WTC11 (cell line): ENCODE data around the gene GCA.

Experiments used
- ATF2 ChIP-seq: sonication (generic); formaldehyde crosslinking; IDR thresholded peaks from 2 replicates; pipeline ENCODE4 v1.8.1; 2022; ENCODE audit warnings: low read depth, missing genetic modification reagents, borderline replicate concordance
- ATF3 ChIP-seq: sonication (generic); formaldehyde crosslinking; conservative IDR thresholded peaks from 2 replicates; pipeline ENCODE4 v1.8.1; 2022; ENCODE audit warnings: mild to moderate bottlenecking, missing genetic modification reagents
- CREB1 ChIP-seq: sonication (generic); formaldehyde crosslinking; IDR thresholded peaks from 2 replicates; pipeline ENCODE4 v1.8.0; 2023; ENCODE audit warnings: mild to moderate bottlenecking, missing genetic modification reagents
- NR2C2 ChIP-seq: sonication (generic); formaldehyde crosslinking; IDR thresholded peaks from 2 replicates; pipeline ENCODE4 v1.8.0; 2022; ENCODE audit warnings: mild to moderate bottlenecking, missing genetic modification reagents
- SP1 ChIP-seq: sonication (generic); formaldehyde crosslinking; conservative IDR thresholded peaks from 2 replicates; pipeline ENCODE4 v1.8.1; 2022; ENCODE audit warnings: missing genetic modification reagents
- ZBTB21 ChIP-seq: sonication (generic); formaldehyde crosslinking; IDR thresholded peaks from 2 replicates; pipeline ENCODE4 v1.8.1; 2023; ENCODE audit warnings: mild to moderate bottlenecking, missing genetic modification reagents, borderline replicate concordance
- ZNF263 ChIP-seq: sonication (generic); formaldehyde crosslinking; IDR thresholded peaks from 2 replicates; pipeline ENCODE4 v1.8.1; 2022; ENCODE audit warnings: low read depth, mild to moderate bottlenecking, moderate library complexity, missing genetic modification reagents
- ZNF317 ChIP-seq: sonication (generic); formaldehyde crosslinking; IDR thresholded peaks from 2 replicates; pipeline ENCODE4 v1.8.1; 2023; ENCODE audit warnings: low read depth, mild to moderate bottlenecking, moderate library complexity, missing genetic modification reagents, borderline replicate concordance
- TF ChIP-seq, protein P1 (sequence below): fragments of 200-600 bp; IDR thresholded peaks from 2 replicates; pipeline ENCODE4 v1.8.0; 2022; ENCODE audit warnings: antibody characterized with exemption
- TF ChIP-seq, protein P2 (sequence below): sonication (generic); formaldehyde crosslinking; IDR thresholded peaks from 2 replicates; pipeline ENCODE4 v1.8.0; 2022; ENCODE audit warnings: mild to moderate bottlenecking, missing genetic modification reagents

GRCh38 chr2:162365392-162365791 lies 21.5 kb downstream of the GCA start:
- TF ChIP-seq ZNF317 (CRISPR knock-in tag) (no peak), ZBTB21 (no peak), ZNF263 (CRISPR knock-in tag) (no peak), ATF2 (CRISPR knock-in tag) (no peak), NR2C2 (CRISPR knock-in tag) (no peak), ATF3 (CRISPR knock-in tag) (no peak), SP1 (CRISPR knock-in tag) (no peak), CREB1 (CRISPR knock-in tag) (no peak)
- TF ChIP-seq, protein P1, sequence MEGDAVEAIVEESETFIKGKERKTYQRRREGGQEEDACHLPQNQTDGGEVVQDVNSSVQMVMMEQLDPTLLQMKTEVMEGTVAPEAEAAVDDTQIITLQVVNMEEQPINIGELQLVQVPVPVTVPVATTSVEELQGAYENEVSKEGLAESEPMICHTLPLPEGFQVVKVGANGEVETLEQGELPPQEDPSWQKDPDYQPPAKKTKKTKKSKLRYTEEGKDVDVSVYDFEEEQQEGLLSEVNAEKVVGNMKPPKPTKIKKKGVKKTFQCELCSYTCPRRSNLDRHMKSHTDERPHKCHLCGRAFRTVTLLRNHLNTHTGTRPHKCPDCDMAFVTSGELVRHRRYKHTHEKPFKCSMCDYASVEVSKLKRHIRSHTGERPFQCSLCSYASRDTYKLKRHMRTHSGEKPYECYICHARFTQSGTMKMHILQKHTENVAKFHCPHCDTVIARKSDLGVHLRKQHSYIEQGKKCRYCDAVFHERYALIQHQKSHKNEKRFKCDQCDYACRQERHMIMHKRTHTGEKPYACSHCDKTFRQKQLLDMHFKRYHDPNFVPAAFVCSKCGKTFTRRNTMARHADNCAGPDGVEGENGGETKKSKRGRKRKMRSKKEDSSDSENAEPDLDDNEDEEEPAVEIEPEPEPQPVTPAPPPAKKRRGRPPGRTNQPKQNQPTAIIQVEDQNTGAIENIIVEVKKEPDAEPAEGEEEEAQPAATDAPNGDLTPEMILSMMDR = no peak
- TF ChIP-seq, protein P2, sequence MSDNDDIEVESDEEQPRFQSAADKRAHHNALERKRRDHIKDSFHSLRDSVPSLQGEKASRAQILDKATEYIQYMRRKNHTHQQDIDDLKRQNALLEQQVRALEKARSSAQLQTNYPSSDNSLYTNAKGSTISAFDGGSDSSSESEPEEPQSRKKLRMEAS (CRISPR knock-in tag) = no peak
